GM18951 (cell line): ENCODE data around the gene DNTTIP2.
"Not testable (repeated sequence)": the region's sequence is repeated elsewhere in the genome, so short reads cannot be mapped to it uniquely, and the experiment has no call there.

Experiments
- POLR2A ChIP-seq: IDR thresholded peaks from 4 replicates; pipeline ENCODE4 v1.6.1; 2011; ENCODE audit warnings: mild to moderate bottlenecking; ENCODE audit not compliant: insufficient read length, insufficient read depth; ENCODE audit errors: extremely low read depth
- in situ Hi-C: fragments of 300-500 bp; cut with MboI; formaldehyde crosslinking; loops from one replicate; pipeline ENCODE4 v1.12.0; 2022; ENCODE audit warnings: low sequenced_read_pairs, mixed read lengths, inconsistent platforms; ENCODE audit not compliant: unreplicated experiment

Gene DNTTIP2

GRCh38 chr1:93878889-93879586 is at the start of gene DNTTIP2:
Gene DNTTIP2 (minus strand): TSS chr1:93879206. CDS start chr1:93879148, 58 bp downstream.
- in situ Hi-C loops: no loop called here
- TF ChIP-seq POLR2A: peak; percentile 95

GRCh38 chr1:93925206-93925605 is 46.2 kb upstream of the DNTTIP2 start:
- TF ChIP-seq POLR2A: no peak
- in situ Hi-C loops: no loop called here

GRCh38 chr1:93919780-93920179 is 40.8 kb upstream of the DNTTIP2 start:
- TF ChIP-seq POLR2A: no peak
- in situ Hi-C loops: no loop called here

- no peak for TF ChIP-seq POLR2A
- in situ Hi-C loops: no loop called here
Measured at GRCh38 chr1:93917302-93917701, 38.3 kb upstream of the DNTTIP2 start.

- in situ Hi-C loops: not testable (repeated sequence)
Measured at GRCh38 chr1:93910880-93911279, 31.9 kb upstream of the DNTTIP2 start.

GRCh38 chr1:93910305-93910704 is 31.3 kb upstream of the DNTTIP2 start:
- in situ Hi-C loops: no loop called here
- TF ChIP-seq POLR2A: no peak

GRCh38 chr1:93909146-93910050 is 30.4 kb upstream of the DNTTIP2 start, which contains the start of gene GCLM:
Gene GCLM (minus strand): TSS chr1:93909430. CDS start chr1:93909163, 267 bp downstream.
- in situ Hi-C loops: no loop called here
- peak; percentile 68 for TF ChIP-seq POLR2A

GRCh38 chr1:93908394-93909145 is 29.6 kb upstream of the DNTTIP2 start:
- in situ Hi-C loops: no loop called here
- TF ChIP-seq POLR2A: no peak

GRCh38 chr1:93907718-93908117 is 28.7 kb upstream of the DNTTIP2 start:
- in situ Hi-C loops: no loop called here
- TF ChIP-seq POLR2A: no peak

- in situ Hi-C loops: no loop called here
Measured at GRCh38 chr1:93906480-93906879, 27.5 kb upstream of the DNTTIP2 start.

GRCh38 chr1:93905734-93906133 is 26.7 kb upstream of the DNTTIP2 start:
- in situ Hi-C loops: no loop called here
- no peak for TF ChIP-seq POLR2A

More at GRCh38 chr1:93906480-93906879, 27.5 kb upstream of the DNTTIP2 start:
- TF ChIP-seq POLR2A: no peak

- in situ Hi-C loops: no loop called here
- no peak for TF ChIP-seq POLR2A
Measured at GRCh38 chr1:93905051-93905450, 26.0 kb upstream of the DNTTIP2 start.

- in situ Hi-C loops: no loop called here
Measured at GRCh38 chr1:93904228-93904627, 25.2 kb upstream of the DNTTIP2 start.

More at GRCh38 chr1:93904228-93904627, 25.2 kb upstream of the DNTTIP2 start:
- TF ChIP-seq POLR2A: no peak
